GM18505 (cell line): ENCODE measurements around the gene PCDHB4.
"Not testable (repeated sequence)": the region's sequence is repeated elsewhere in the genome, so short reads cannot be mapped to it uniquely, and the experiment has no call there.

Experiments used
- ATAC-seq: cut with Tn5 transposase; IDR thresholded peaks from one replicate; pipeline ENCODE4 v1.9.1; 2021; ENCODE audit not compliant: unreplicated experiment
- POLR2A ChIP-seq: IDR thresholded peaks from 4 replicates; pipeline ENCODE4 v1.6.1; 2011; ENCODE audit warnings: borderline replicate concordance; ENCODE audit not compliant: insufficient read depth, insufficient read length; ENCODE audit errors: extremely low read depth

PCDHB4 gene

GRCh38 chr5:141127305-141127704, 5.7 kb downstream of the PCDHB4 start:
- no peak for ATAC-seq
- TF ChIP-seq POLR2A: no peak

GRCh38 chr5:141135030-141135717, 13.6 kb downstream of the PCDHB4 start, which contains the start of gene PCDHB5:
Gene PCDHB5 (plus strand): TSS chr5:141135206. CDS start chr5:141135435, 229 bp downstream.
- no peak for ATAC-seq
- no peak for TF ChIP-seq POLR2A

- no peak for TF ChIP-seq POLR2A
- no peak for ATAC-seq
Observed at GRCh38 chr5:141135718-141136266, 14.2 kb downstream of the PCDHB4 start.

GRCh38 chr5:141137346-141137745, 15.7 kb downstream of the PCDHB4 start:
- ATAC-seq: not testable (repeated sequence)

- TF ChIP-seq POLR2A: no peak
- no peak for ATAC-seq
Observed at GRCh38 chr5:141149812-141150211, 28.2 kb downstream of the PCDHB4 start, which contains the start of gene PCDHB6. Gene PCDHB6 (plus strand): TSS chr5:141150057. CDS start chr5:141150258, 201 bp downstream.

- TF ChIP-seq POLR2A: no peak
- ATAC-seq: no peak
Observed at GRCh38 chr5:141150224-141150992, 28.8 kb downstream of the PCDHB4 start.

GRCh38 chr5:141150993-141151325, 29.3 kb downstream of the PCDHB4 start:
- no peak for ATAC-seq
- TF ChIP-seq POLR2A: no peak

- not testable (repeated sequence) for ATAC-seq
Observed at GRCh38 chr5:141151632-141152031, 30.0 kb downstream of the PCDHB4 start.

- not testable (repeated sequence) for ATAC-seq
Observed at GRCh38 chr5:141152096-141152495, 30.5 kb downstream of the PCDHB4 start.

GRCh38 chr5:141155540-141156374, 34.1 kb downstream of the PCDHB4 start:
- no peak for ATAC-seq
- no peak for TF ChIP-seq POLR2A

GRCh38 chr5:141157356-141157755, 35.7 kb downstream of the PCDHB4 start:
- not testable (repeated sequence) for ATAC-seq

GRCh38 chr5:141157901-141158300, 36.3 kb downstream of the PCDHB4 start:
- ATAC-seq: not testable (repeated sequence)

- no peak for TF ChIP-seq POLR2A
- ATAC-seq: no peak
Observed at GRCh38 chr5:141172381-141173204, 51.0 kb downstream of the PCDHB4 start, which contains the start of gene PCDHB7. Gene PCDHB7 (plus strand): TSS chr5:141172644. CDS start chr5:141172836, 192 bp downstream.

- ATAC-seq: not testable (repeated sequence)
Observed at GRCh38 chr5:141174291-141175104, 52.9 kb downstream of the PCDHB4 start.
